Ovary (tissue), 3 donors: ENCODE data around the gene CCL4L2.

Experiments
- CTCF ChIP-seq, 3 donors: fragments of 450-650 bp in 2 of 3; fragments of 200-600 bp in 1 of 3; IDR thresholded peaks; one replicate each; pipeline versions ENCODE4 v1.5.1 to v1.8.0; 2016 to 2022; ENCODE audit warnings: antibody characterized with exemption in 3 of 3, mild to moderate bottlenecking in 1 of 3
- POLR2A ChIP-seq: fragments of 450-650 bp; IDR thresholded peaks from one replicate; pipeline ENCODE4 v1.6.1; 2017; ENCODE audit warnings: antibody characterized with exemption, mild to moderate bottlenecking, moderate library complexity
- donor health status: DM: no; HTN: no; CAD: no.

GRCh38 chr17:36209575-36209974, 1.3 kb upstream of the CCL4L2 start:
- TF ChIP-seq POLR2A, result no peak
- no peak for TF ChIP-seq CTCF (IDR thresholded peaks at IDR 0.05)
